C4-2B (cell line): ENCODE results near the gene FBXO21.

Experiments used
- ZFX ChIP-seq: fragments of 450-650 bp; IDR thresholded peaks from 2 replicates; pipeline ENCODE4 v1.6.1; 2017
- TF ChIP-seq, protein P1 (sequence below): fragments of 450-650 bp; conservative IDR thresholded peaks from 2 replicates; pipeline ENCODE4 v1.5.1; 2017; ENCODE audit warnings: mild to moderate bottlenecking

GRCh38 chr12:117149431-117149830 is 40.8 kb downstream of the FBXO21 start:
- TF ChIP-seq, protein P1, sequence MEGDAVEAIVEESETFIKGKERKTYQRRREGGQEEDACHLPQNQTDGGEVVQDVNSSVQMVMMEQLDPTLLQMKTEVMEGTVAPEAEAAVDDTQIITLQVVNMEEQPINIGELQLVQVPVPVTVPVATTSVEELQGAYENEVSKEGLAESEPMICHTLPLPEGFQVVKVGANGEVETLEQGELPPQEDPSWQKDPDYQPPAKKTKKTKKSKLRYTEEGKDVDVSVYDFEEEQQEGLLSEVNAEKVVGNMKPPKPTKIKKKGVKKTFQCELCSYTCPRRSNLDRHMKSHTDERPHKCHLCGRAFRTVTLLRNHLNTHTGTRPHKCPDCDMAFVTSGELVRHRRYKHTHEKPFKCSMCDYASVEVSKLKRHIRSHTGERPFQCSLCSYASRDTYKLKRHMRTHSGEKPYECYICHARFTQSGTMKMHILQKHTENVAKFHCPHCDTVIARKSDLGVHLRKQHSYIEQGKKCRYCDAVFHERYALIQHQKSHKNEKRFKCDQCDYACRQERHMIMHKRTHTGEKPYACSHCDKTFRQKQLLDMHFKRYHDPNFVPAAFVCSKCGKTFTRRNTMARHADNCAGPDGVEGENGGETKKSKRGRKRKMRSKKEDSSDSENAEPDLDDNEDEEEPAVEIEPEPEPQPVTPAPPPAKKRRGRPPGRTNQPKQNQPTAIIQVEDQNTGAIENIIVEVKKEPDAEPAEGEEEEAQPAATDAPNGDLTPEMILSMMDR = no peak
- TF ChIP-seq ZFX = no peak
